ENCODE results near the gene MRPS34. TPM values are rescaled to one million over a fixed set of nuclear protein-coding genes. Genes with fewer than 3 reads are reported as not detected.

MRPS34 gene
- total RNA-seq, 2 experiments from 2014 or later, result 94.9 to 98.3 TPM

DNA sequence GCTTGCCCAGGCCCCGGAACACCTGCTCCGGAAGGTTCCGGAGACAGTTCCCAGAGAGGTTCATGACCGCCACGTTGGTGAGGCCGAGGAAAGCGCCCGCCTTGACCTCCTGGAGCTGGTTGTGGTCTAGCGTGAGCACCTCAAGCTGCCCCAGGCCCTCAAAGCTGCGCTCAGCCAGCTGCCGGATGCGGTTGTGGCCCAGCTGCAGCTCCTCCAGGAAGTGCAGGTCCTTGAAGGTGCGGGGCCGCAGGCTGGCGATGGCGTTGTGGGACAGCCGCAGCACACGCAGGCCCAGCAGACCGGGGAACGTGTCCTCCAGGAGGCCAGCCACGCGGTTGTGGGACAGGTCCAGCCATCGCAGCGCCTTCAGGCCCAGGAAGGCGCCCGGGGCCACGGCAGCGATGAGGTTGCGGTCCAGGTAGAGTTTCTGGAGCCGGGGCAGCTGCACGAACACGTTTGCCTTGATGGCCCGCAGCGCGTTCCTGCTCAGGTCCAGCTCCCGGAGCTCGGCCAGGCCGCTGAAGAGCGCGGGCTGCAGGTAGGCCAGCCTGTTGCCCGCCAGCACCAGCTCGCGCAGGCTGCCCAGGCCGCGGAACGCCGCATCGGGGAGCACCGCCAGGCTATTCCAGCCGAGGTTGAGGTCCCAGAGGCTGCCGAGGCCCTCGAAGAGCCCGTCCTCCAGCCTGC is 18.5 kb upstream of the MRPS34 start:
- DNase-seq, result no peak
- ChIA-PET POLR2A (interaction anchor here (1.7 kb wide), 1 partner anchor 9 kb away, joined by 5 read pairs; the partner anchor contains the start of genes NUBP2 and SPSB3), CTCF (no interaction called here)
- no peak overlapping the region for H3K4me3 Mint-ChIP-seq
- H3K4me1 Mint-ChIP-seq, result peaks cover 1% of the 10 kb centered on the region
- no peaks in the 10 kb centered on the region for H3K9me3 Mint-ChIP-seq
- H3K27me3 Mint-ChIP-seq, result no peaks in the 10 kb centered on the region
- peaks cover 4% of the 10 kb centered on the region for H3K36me3 Mint-ChIP-seq (ENCODE audit: low read depth)
- H3K27ac Mint-ChIP-seq, result no peak overlapping the region

DNA sequence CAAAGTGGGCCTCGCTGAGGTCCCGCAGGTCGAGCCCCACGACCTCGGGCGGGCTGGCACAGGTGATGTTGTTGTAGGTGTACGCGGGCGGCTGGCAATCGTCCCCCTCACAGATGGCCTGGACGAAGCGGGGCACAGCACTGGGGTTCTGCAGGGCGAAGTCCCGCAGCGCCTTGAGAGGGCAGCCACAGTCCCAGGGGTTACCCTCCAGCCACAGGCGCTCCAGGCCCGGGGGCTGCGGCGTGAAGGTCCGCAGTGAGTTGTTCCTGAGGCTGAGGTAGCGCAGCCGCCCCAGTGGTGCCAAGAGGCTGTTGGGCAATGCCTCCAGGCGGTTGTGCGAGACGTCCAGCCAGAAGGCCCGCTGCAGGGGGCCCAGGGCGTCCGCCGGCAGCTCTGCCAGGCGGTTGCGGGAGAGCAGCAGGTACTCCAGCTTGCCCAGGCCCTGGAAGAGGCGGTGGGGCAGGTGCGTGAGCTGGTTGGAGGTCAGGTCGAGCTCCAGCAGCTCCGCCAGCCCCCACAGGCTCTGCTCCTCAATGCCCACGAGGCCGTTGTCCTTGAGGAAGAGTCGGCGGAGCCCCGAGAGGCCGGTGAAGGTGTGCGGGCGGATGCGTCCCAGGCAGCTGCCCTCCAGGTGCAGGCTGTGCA is 17.8 kb upstream of the MRPS34 start:
- H3K4me1 Mint-ChIP-seq, result peaks cover 1% of the 10 kb centered on the region
- H3K36me3 Mint-ChIP-seq (ENCODE audit: low read depth), result peaks cover 4% of the 10 kb centered on the region
- ChIA-PET CTCF (no interaction called here), POLR2A (interaction anchor here (1.7 kb wide), 1 partner anchor 8 kb away, joined by 5 read pairs; the partner anchor contains the start of genes NUBP2 and SPSB3)
- no peak overlapping the region for H3K27ac Mint-ChIP-seq
- H3K27me3 Mint-ChIP-seq, result no peaks in the 10 kb centered on the region
- H3K9me3 Mint-ChIP-seq, result no peaks in the 10 kb centered on the region
- H3K4me3 Mint-ChIP-seq, result no peak overlapping the region
- no peak for DNase-seq

DNA sequence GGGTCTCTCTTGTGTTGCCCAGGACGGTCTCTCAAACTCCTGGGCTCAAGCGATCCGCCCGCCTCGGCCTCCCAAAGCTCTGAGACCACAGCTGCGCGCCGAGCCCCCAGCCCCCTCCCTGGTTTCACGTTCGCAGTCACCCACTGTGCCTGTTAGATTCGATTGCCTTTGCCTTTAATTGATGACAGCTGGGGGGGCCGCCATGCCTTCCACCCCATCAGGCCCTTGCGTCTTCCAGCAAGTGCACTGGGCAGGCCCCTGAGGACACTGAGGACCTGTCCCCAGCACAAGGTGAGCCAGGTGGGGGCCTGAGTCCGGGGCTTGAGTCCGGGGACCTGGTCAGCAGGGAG is 17.3 kb upstream of the MRPS34 start:
- ChIA-PET CTCF (no interaction called here), POLR2A (interaction anchor here (1.7 kb wide), 1 partner anchor 8 kb away, joined by 5 read pairs; the partner anchor contains the start of genes NUBP2 and SPSB3)
- no peak for DNase-seq
- Mint-ChIP-seq H3K4me3 (no peak overlapping the region), H3K36me3 (ENCODE audit: low read depth) (peaks cover 4% of the 10 kb centered on the region), H3K4me1 (peaks cover 3% of the 10 kb centered on the region), H3K9me3 (no peaks in the 10 kb centered on the region), H3K27ac (no peak overlapping the region), H3K27me3 (no peaks in the 10 kb centered on the region)

DNA sequence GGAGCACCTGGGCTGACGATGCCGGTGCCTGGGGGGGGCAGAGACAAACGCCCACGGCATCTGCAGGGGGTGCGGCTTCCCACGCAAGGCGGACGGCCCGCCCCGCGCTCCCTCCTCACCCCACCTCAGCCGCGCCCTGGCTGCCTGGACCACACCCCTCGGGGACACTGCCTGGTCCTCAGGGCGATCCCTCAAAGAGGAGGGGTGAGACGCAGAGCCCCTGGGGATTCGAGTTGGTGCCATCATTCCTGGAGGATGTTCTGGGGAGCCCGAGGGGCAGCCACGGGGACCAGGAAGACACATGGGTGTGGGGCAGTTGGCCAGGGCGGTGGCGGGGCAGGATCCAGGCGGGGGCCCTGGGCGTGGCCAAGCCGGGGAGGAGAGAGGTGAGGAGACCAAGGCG is 16.7 kb upstream of the MRPS34 start:
- no peaks in the 10 kb centered on the region for H3K9me3 Mint-ChIP-seq
- H3K4me3 Mint-ChIP-seq, result no peak overlapping the region
- peaks cover 7% of the 10 kb centered on the region for H3K36me3 Mint-ChIP-seq (ENCODE audit: low read depth)
- H3K4me1 Mint-ChIP-seq, result peaks cover 5% of the 10 kb centered on the region
- ChIA-PET CTCF (no interaction called here), POLR2A (no interaction called here)
- H3K27ac Mint-ChIP-seq, result no peak overlapping the region
- DNase-seq, result no peak
- H3K27me3 Mint-ChIP-seq, result no peaks in the 10 kb centered on the region

DNA sequence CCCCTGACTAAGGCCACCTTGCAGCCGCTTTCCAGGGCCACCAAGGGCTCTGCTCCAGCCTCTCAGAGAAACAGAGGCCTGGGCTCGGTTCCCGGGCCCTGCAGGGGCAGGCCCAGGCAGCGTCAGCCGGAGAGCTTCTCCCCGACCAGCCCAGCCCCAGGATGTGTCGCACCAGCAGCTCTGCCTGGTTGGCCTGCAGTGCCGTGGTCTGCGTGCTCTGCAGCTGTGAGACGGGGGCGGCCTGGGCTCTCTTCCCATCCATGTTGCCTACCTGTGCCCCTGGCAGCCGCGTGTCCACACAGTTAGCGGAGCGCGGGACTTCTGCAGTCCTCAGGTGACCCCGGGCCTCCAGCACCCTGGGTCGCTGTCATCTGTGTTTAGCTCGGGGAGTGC is 15.8 kb upstream of the MRPS34 start:
- ChIA-PET POLR2A (no interaction called here), CTCF (no interaction called here)
- H3K4me1 Mint-ChIP-seq, result peaks cover 8% of the 10 kb centered on the region
- H3K4me3 Mint-ChIP-seq, result no peak overlapping the region
- no peak overlapping the region for H3K27ac Mint-ChIP-seq
- DNase-seq, result no peak
- H3K36me3 Mint-ChIP-seq (ENCODE audit: low read depth), result peaks cover 7% of the 10 kb centered on the region
- H3K9me3 Mint-ChIP-seq, result no peaks in the 10 kb centered on the region
- H3K27me3 Mint-ChIP-seq, result no peaks in the 10 kb centered on the region

DNA sequence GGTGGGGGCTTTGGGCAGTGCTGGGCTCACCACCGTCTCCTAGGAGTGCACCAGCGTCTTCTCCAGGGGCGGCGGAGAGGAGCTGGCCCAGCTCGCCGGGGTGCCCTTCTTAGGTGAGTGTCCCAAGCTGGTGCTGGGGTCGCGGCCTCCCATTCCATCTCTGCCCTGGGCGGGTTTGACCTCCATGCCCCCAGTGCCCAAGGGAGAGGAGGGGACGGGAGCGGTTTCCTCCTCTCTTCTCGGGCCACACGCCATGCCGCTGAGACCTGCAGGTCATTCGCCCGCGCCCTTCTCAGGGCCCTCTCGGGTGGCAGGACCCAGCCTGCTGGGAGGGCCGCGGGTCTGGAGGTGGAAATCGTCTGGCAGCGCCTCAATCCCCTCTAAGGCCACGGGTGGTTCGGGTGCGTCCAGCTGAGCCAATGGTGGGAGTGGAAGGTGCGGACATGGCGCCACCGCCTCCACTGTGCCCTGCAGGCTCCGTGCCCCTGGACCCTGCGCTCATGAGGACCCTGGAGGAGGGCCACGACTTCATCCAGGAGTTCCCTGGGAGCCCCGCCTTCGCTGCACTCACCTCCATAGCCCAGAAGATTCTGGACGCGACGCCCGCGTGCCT is 15.3 kb upstream of the MRPS34 start:
- POLR2A ChIA-PET, result no interaction called here
- Mint-ChIP-seq H3K4me3 (no peak overlapping the region), H3K27me3 (no peaks in the 10 kb centered on the region), H3K4me1 (peaks cover 13% of the 10 kb centered on the region), H3K36me3 (ENCODE audit: low read depth) (peaks cover 10% of the 10 kb centered on the region), H3K27ac (no peak overlapping the region), H3K9me3 (no peaks in the 10 kb centered on the region)
- DNase-seq, result no peak
- CTCF ChIA-PET, result no interaction called here

DNA sequence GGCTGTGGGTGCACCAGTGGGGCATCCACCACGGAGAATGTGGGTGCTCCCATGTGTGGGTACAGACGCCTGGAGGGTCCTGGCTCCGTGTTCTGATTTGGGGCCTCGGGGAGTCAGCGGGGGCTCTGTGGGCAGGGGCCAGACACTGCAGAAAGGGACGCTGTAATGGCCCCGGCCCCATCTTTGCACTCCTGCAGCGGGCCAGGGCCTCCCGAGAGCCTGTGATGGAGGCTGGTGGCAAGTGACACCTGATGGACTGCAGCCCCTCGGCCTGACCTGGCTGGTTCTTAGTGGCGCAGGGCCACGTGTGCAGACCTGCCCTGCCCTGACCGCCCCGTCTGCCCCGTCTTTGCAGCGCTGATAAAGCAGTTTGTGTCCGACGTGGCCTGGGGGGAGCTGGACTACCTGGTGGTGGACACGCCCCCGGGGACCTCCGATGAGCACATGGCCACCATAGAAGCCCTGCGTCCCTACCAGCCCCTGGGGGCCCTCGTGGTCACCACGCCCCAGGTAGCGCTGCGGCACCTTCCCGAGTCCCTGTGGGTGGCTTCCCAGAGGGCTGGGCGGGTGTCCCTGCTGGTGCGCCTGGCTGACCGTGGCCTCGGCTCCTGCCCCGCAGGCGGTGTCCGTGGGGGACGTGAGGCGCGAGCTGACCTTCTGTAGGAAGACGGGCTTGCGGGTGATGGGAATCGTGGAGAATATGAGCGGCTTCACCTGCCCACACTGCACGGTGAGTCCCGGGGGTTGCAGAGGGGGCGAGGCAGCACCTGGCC is 14.6 kb upstream of the MRPS34 start:
- peaks cover 13% of the 10 kb centered on the region for H3K4me1 Mint-ChIP-seq
- ChIA-PET POLR2A (no interaction called here), CTCF (no interaction called here)
- H3K27me3 Mint-ChIP-seq, result no peaks in the 10 kb centered on the region
- H3K36me3 Mint-ChIP-seq (ENCODE audit: low read depth), result peaks cover 10% of the 10 kb centered on the region
- H3K9me3 Mint-ChIP-seq, result no peaks in the 10 kb centered on the region
- no peak for DNase-seq
- no peak overlapping the region for H3K27ac Mint-ChIP-seq
- H3K4me3 Mint-ChIP-seq, result no peak overlapping the region

DNA sequence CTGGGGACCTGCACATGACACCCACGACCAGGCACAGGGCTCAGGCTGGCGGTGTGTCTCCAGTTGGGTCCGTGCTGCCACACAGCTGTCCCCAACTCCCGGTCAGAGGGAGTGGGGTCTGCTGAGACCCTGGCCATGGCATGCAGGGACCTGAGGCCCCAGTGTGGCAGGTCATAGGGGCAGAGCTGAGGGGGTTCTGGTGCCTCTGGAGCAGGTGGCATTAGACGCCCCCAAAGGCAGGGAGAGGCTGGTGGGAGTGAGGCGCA is 14.1 kb upstream of the MRPS34 start:
- Mint-ChIP-seq H3K36me3 (ENCODE audit: low read depth) (peaks cover 10% of the 10 kb centered on the region), H3K4me1 (peaks cover 13% of the 10 kb centered on the region), H3K9me3 (no peaks in the 10 kb centered on the region), H3K4me3 (no peak overlapping the region), H3K27ac (no peak overlapping the region), H3K27me3 (no peaks in the 10 kb centered on the region)
- POLR2A ChIA-PET, result no interaction called here
- CTCF ChIA-PET, result no interaction called here
- DNase-seq, result no peak

DNA sequence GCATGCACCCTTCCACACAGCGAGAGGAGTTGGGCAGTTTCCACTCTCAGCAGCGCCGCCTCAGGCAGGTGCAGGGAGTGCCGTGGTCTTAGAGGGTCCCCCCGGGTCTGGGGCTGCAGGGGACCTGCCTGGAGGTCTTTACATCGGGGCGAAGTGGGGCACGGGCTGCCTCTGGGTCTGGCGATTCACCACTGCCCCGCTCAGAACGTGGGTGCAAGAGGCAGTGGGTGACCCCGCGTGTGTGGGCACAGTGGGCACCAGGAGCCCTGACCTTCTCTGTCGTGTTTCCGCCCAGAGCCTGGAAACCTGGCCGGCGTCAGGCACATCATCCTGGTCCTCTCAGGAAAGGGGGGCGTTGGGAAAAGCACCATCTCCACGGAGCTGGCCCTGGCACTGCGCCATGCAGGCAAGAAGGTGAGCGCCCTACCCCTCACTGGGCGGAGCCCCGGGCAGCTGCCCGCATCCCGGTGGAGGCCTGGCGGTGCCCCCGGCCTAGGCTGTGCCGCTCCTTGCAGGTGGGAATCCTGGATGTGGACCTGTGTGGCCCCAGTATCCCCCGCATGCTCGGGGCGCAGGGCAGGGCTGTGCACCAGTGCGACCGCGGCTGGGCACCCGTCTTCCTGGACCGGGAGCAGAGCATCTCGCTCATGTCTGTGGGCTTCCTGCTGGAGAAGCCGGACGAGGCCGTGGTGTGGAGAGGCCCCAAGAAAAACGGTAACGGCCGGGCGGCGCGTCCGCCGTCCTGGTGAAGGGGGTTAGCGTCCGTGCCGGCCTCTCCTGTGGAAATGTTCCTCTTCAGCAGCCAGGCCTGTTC is 13.5 kb upstream of the MRPS34 start:
- POLR2A ChIA-PET, result no interaction called here
- Mint-ChIP-seq H3K4me1 (peaks cover 18% of the 10 kb centered on the region), H3K9me3 (no peaks in the 10 kb centered on the region), H3K36me3 (ENCODE audit: low read depth) (peaks cover 10% of the 10 kb centered on the region), H3K27ac (no peak overlapping the region), H3K27me3 (no peaks in the 10 kb centered on the region), H3K4me3 (no peak overlapping the region)
- CTCF ChIA-PET, result no interaction called here
- DNase-seq, result no peak

DNA sequence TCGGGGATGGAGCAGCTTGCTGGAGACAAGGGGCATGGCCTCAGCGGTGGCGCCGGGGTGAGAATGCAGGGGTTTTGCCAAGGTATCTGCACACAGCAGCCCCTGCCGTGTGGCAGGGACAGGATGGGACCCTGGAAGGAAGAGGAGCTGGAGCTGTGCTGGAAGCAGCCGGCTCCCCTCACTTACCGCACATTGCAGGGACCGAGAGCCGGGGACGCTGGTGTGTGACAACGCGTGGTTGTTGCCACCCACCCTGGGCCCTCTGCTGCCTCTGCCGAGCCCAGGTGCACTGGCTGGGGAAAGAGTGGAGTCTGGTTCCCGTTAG is 12.9 kb upstream of the MRPS34 start:
- Mint-ChIP-seq H3K9me3 (no peaks in the 10 kb centered on the region), H3K27me3 (no peaks in the 10 kb centered on the region), H3K27ac (peak overlapping the region; percentile 3), H3K36me3 (ENCODE audit: low read depth) (peaks cover 10% of the 10 kb centered on the region), H3K4me3 (no peak overlapping the region), H3K4me1 (peaks cover 22% of the 10 kb centered on the region)
- DNase-seq, result no peak
- POLR2A ChIA-PET, result interaction anchor here (5.1 kb wide), 1 partner anchor 14 kb away, joined by 101 read pairs; the partner anchor contains the start of genes EME2, MRPS34 and NME3
- CTCF ChIA-PET, result interaction anchor here (0.5 kb wide), 1 partner anchor 125 kb away, joined by 3 read pairs; no protein-coding TSS in a partner anchor

DNA sequence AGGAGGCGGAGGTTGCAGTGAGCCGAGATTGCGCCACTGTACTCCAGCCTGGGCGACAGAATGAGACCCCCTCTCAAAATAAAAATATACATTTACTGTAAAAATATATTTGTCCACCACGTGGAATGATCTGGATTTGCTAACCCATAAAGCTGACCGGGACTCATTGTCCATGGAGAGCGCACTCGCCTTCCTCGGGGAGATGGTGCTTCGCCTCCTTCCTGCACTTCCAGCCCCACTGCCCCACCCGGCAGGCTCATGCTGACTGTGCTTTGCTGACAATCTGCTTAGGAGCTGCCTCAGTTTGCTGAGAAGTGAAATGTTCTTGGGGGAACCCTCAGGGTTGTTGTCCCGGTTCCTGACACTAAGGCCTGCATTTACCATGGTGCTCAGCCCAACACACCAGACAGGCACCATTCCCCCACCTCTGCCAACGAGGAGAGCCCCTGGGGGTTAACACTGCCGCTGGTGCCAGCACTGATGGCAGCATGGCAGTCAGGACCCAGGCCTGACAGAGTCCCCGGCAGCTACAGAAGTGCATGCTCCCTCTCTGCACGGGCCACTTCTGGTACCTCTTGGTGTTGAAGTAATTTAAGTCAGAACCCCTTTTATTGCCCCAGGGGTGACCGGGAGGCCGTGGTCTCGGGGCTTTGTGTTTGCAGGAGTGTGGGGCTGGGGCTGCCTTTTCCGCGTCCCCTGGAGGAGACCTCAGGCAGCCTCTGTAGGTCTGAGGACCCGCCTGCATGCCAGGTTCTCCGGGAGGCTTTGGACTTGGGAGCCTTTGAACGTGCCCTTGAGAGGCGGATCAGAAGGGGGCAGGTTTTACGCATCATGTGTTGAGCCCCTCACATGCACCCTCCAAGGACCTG is 12.3 kb upstream of the MRPS34 start:
- CTCF ChIA-PET, result interaction anchor here (0.5 kb wide), 1 partner anchor 126 kb away, joined by 3 read pairs; no protein-coding TSS in a partner anchor
- DNase-seq, result no peak
- peak overlapping the region; percentile 3 for H3K27ac Mint-ChIP-seq
- H3K36me3 Mint-ChIP-seq (ENCODE audit: low read depth), result peaks cover 10% of the 10 kb centered on the region
- POLR2A ChIA-PET, result interaction anchor here (0.6 to 5.1 kb wide), 3 partner anchors 13 to 311 kb away, joined by 3 to 101 read pairs (median 20); partner anchors contain the start of genes EME2, FAHD1, HAGH and MRPS34
- peak overlapping the region; percentile 56 for H3K4me3 Mint-ChIP-seq
- H3K9me3 Mint-ChIP-seq, result no peaks in the 10 kb centered on the region
- H3K27me3 Mint-ChIP-seq, result no peaks in the 10 kb centered on the region
- H3K4me1 Mint-ChIP-seq, result peaks cover 22% of the 10 kb centered on the region

Data from activated CD4-positive, alpha-beta memory T cell treated with anti-CD3 and anti-CD28 coated beads, Interleukin-2, amount 10 ng/mL, durations not matched to agents 7 days and 5 days (primary cell).